Activated B cell treated with CpG ODN at 0.5 μM for 24 hours (primary cell): ENCODE data around the gene KRTAP10-12. TPM values are rescaled to one million over a fixed set of nuclear protein-coding genes. Genes with fewer than 3 reads are reported as not detected.

Source experiments
- ATAC-seq: fragments of 200-7000 bp; cut with Tn5 transposase; one replicate; pipeline ENCODE4 v1.10.0; 2021; ENCODE audit warnings: low read depth, mild to moderate bottlenecking, moderate library complexity
- CTCF ChIA-PET: fragments of 350-600 bp; sonication (Branson Sonifier 250); formaldehyde crosslinking; loops from one replicate; lab custom pipeline; 2021; ENCODE audit warnings: antibody characterized with exemption; lab: Charles Lee
- POLR2A ChIA-PET: fragments of 350-600 bp; sonication (Branson Sonifier 250); formaldehyde crosslinking; loops from one replicate; lab custom pipeline; 2021; ENCODE audit warnings: antibody characterized with exemption; lab: Charles Lee
- DNase-seq: peaks from one replicate; pipeline ENCODE4 v3.0.0; 2022
- H3K27ac Mint-ChIP-seq: one replicate; pipeline ENCODE4 v1.8.0; 2020; ENCODE audit warnings: mixed read lengths
- H3K27me3 Mint-ChIP-seq: one replicate; pipeline ENCODE4 v1.8.0; 2021; ENCODE audit warnings: mixed read lengths
- H3K36me3 Mint-ChIP-seq: one replicate; pipeline ENCODE4 v1.8.0; 2021; ENCODE audit warnings: low read depth, mixed read lengths
- H3K4me1 Mint-ChIP-seq: one replicate; pipeline ENCODE4 v1.8.0; 2021; ENCODE audit warnings: mixed read lengths
- H3K4me3 Mint-ChIP-seq: one replicate; pipeline ENCODE4 v1.8.0; 2020; ENCODE audit warnings: mild to moderate bottlenecking, mixed read lengths
- H3K9me3 Mint-ChIP-seq: one replicate; pipeline ENCODE4 v1.8.0; 2020; ENCODE audit warnings: mixed read lengths
- CTCF ChIP-seq: fragments of 200-600 bp; IDR thresholded peaks from one replicate; pipeline ENCODE4 v1.8.0; 2022; ENCODE audit warnings: antibody characterized with exemption, mild to moderate bottlenecking
- intact Hi-C: fragments of 100-400 bp; cut with micrococcal nuclease; formaldehyde crosslinking; loops from one replicate; pipeline ENCODE4 v1.15.1; 2024
- total RNA-seq: library from RNA; stranded (reverse); gene quantifications from 2 replicates; pipeline ENCODE4 v1.2.3, GENCODE V29; 2022

The KRTAP10-12 gene
- total RNA-seq, 1 donor from 2014 or later, result not detected

GRCh38 chr21:44692798-44693512 is 4.0 kb upstream of the KRTAP10-12 start:
- POLR2A ChIA-PET, result no interaction called here
- no peaks in the 10 kb centered on the region for H3K4me1 Mint-ChIP-seq
- peaks cover 29% of the 10 kb centered on the region for H3K27me3 Mint-ChIP-seq
- no peak overlapping the region for H3K4me3 Mint-ChIP-seq
- ATAC-seq, result no peak
- intact Hi-C loops, result no loop called here
- no peak for TF ChIP-seq CTCF
- peaks cover 15% of the 10 kb centered on the region for H3K9me3 Mint-ChIP-seq
- no peak for DNase-seq
- no peak overlapping the region for H3K27ac Mint-ChIP-seq
- no peaks in the 10 kb centered on the region for H3K36me3 Mint-ChIP-seq
- CTCF ChIA-PET, result interaction anchor here (1.3 kb wide), 1 partner anchor 182 kb away, joined by 3 read pairs; no protein-coding TSS in a partner anchor

GRCh38 chr21:44694776-44695175 is 2.2 kb upstream of the KRTAP10-12 start:
- Mint-ChIP-seq H3K27ac (no peak overlapping the region), H3K36me3 (no peaks in the 10 kb centered on the region), H3K9me3 (peaks cover 15% of the 10 kb centered on the region), H3K4me1 (no peaks in the 10 kb centered on the region), H3K4me3 (no peak overlapping the region), H3K27me3 (peaks cover 39% of the 10 kb centered on the region)
- ATAC-seq (no peak), DNase-seq (no peak)
- CTCF ChIA-PET, result no interaction called here
- intact Hi-C loops, result no loop called here
- POLR2A ChIA-PET, result no interaction called here
- TF ChIP-seq CTCF, result no peak

GRCh38 chr21:44695184-44695583 is 1.8 kb upstream of the KRTAP10-12 start:
- CTCF ChIA-PET, result no interaction called here
- no peak overlapping the region for H3K27ac Mint-ChIP-seq
- no peak for TF ChIP-seq CTCF

GRCh38 chr21:44695641-44696040 is 1.3 kb upstream of the KRTAP10-12 start:
- CTCF ChIA-PET, result no interaction called here
- DNase-seq (no peak), ATAC-seq (no peak)
- H3K27me3 Mint-ChIP-seq, result peaks cover 42% of the 10 kb centered on the region
- POLR2A ChIA-PET, result no interaction called here
- no peaks in the 10 kb centered on the region for H3K4me1 Mint-ChIP-seq
- H3K4me3 Mint-ChIP-seq, result no peak overlapping the region
- peaks cover 15% of the 10 kb centered on the region for H3K9me3 Mint-ChIP-seq
- TF ChIP-seq CTCF, result no peak
- H3K36me3 Mint-ChIP-seq, result no peaks in the 10 kb centered on the region
- intact Hi-C loops, result no loop called here
- H3K27ac Mint-ChIP-seq, result no peak overlapping the region

More at GRCh38 chr21:44695184-44695583, 1.8 kb upstream of the KRTAP10-12 start:
- intact Hi-C loops, result no loop called here
- H3K9me3 Mint-ChIP-seq, result peaks cover 15% of the 10 kb centered on the region
- peaks cover 42% of the 10 kb centered on the region for H3K27me3 Mint-ChIP-seq
- no peak for DNase-seq
- H3K4me3 Mint-ChIP-seq, result no peak overlapping the region
- POLR2A ChIA-PET, result no interaction called here
- no peaks in the 10 kb centered on the region for H3K36me3 Mint-ChIP-seq
- H3K4me1 Mint-ChIP-seq, result no peaks in the 10 kb centered on the region
- no peak for ATAC-seq

- ChIA-PET CTCF (no interaction called here), POLR2A (no interaction called here)
- H3K9me3 Mint-ChIP-seq, result peaks cover 15% of the 10 kb centered on the region
- DNase-seq, result no peak
- H3K4me3 Mint-ChIP-seq, result no peak overlapping the region
- ATAC-seq, result no peak
- no peaks in the 10 kb centered on the region for H3K36me3 Mint-ChIP-seq
- intact Hi-C loops, result no loop called here
- TF ChIP-seq CTCF, result no peak
- no peaks in the 10 kb centered on the region for H3K4me1 Mint-ChIP-seq
- peaks cover 45% of the 10 kb centered on the region for H3K27me3 Mint-ChIP-seq
- no peak overlapping the region for H3K27ac Mint-ChIP-seq
These were observed 400 bp upstream of the KRTAP10-12 start for GRCh38 chr21:44696572-44696971.
